GM12865 (cell line): ENCODE results near the gene ZC3HAV1.

Source experiments
- DNase-seq: peaks from one replicate; pipeline ENCODE4 v3.0.0; 2010; ENCODE audit warnings: low read depth
- H3K4me3 ChIP-seq: 2 replicates; pipeline ENCODE4 v1.5.1; 2011; ENCODE audit warnings: mild to moderate bottlenecking, low read depth, low read length, control low read depth
- CTCF ChIP-seq: IDR thresholded peaks from 2 replicates; pipeline ENCODE4 v1.5.1; 2011; ENCODE audit warnings: low read length, control low read depth, low read depth, inconsistent platforms; ENCODE audit not compliant: insufficient read depth; ENCODE audit errors: missing control alignments

Gene ZC3HAV1

DNA sequence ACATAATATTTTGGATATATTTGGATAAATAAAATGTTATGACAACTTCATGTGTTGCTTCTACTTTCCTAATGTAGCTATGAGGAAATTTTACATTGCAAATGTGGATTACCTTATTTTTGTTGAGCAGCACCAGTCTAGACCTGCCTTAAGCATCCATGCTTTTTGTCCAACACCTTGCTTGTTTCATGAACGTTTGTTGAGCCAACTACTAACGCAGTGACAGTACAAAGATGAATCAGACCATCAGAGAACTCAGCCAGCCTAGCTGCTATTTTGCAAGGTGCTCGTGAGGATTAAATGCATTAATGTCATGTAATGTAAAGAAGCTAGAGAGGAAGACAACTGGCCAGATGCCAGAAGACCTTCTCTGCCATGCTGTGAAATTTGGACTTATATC, 72.6 kb downstream of the ZC3HAV1 start:
- TF ChIP-seq CTCF: no peak
- H3K4me3 ChIP-seq: no peak overlapping the region
- DNase-seq: no peak

GRCh38 chr7:139035586-139036353, 73.8 kb downstream of the ZC3HAV1 start, which contains the start of gene ZC3HAV1L:
ZC3HAV1L (minus strand) TSS chr7:139036042; CDS start chr7:139036017, 25 bp downstream.
- peak within 1 kb of the TSS; percentile 72 for H3K4me3 ChIP-seq
- no peak for TF ChIP-seq CTCF
- DNase-seq: peak; percentile 73

- H3K4me3 ChIP-seq: peak overlapping the region; percentile 72
- peak; percentile 57 for DNase-seq
- TF ChIP-seq CTCF: no peak
Observed at GRCh38 chr7:139034855-139035585, 74.5 kb downstream of the ZC3HAV1 start.

GRCh38 chr7:139034336-139034735, 75.2 kb downstream of the ZC3HAV1 start:
- no peak for TF ChIP-seq CTCF
- DNase-seq: no peak
- peak overlapping the region; percentile 72 for H3K4me3 ChIP-seq

GRCh38 chr7:139033346-139034114, 76.0 kb downstream of the ZC3HAV1 start:
- H3K4me3 ChIP-seq: no peak overlapping the region

More at GRCh38 chr7:139033346-139034114, 76.0 kb downstream of the ZC3HAV1 start:
- TF ChIP-seq CTCF: no peak
- DNase-seq: no peak
